Right kidney (tissue), 1 donor: ENCODE data around the gene APOC3.
"Not testable (repeated sequence)": the region's sequence is repeated elsewhere in the genome, so short reads cannot be mapped to it uniquely, and the experiment has no call there.

Source experiments
- DNase-seq: peaks from one replicate; pipeline ENCODE4 v3.0.0-alpha.2; 2016

The APOC3 gene

DNA sequence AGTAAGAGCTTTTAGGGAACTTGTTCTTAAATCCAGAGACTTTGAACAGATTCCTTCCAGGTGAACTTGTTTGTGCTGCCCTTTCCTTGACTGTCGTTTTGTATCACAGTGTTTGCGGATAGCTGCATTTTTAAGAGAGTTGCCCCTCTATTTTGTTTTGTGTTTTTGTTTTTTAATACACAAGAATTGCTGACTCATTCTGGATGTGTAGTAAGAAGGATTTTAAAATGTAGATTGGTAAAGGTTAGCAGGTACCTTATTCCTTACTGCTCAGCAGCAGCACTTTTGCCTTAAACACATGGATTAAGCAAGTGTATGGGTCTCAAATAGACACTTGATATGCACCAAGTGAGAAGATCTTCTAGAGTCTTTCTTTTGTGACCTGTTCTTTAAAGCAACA is 29.1 kb upstream of the APOC3 start:
- DNase-seq, result no peak

- not testable (repeated sequence) for DNase-seq
Measured at GRCh38 chr11:116801662-116802061, 28.0 kb upstream of the APOC3 start.

DNA sequence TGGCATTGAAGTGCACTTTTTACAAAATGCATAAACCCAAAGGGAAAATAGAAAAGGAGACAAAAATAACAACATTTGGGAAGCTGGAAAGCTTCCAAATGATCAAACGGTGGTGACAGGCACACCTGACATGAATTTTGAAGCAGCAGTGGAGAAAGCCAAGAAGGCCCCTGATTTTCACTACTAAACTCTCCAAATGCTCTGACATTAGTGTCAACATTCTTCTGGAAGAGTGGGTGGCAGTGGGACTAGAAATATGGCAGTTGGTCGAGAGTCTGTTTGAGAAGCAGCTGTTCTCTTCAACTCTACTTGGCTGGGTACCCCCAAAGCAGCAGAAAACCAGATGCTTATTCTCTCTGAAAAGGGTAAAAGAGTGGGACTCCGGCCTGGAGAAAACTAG is 25.7 kb upstream of the APOC3 start:
- DNase-seq, result no peak

GRCh38 chr11:116807601-116808261 is 22.0 kb upstream of the APOC3 start:
- DNase-seq, result no peak

- no peak for DNase-seq
Measured at GRCh38 chr11:116808262-116809175, 21.2 kb upstream of the APOC3 start.

GRCh38 chr11:116811194-116811593 is 18.5 kb upstream of the APOC3 start:
- DNase-seq, result no peak

- DNase-seq, result no peak
Measured at GRCh38 chr11:116812109-116812508, 17.6 kb upstream of the APOC3 start.

- DNase-seq, result no peak
Measured at GRCh38 chr11:116813170-116813569, 16.5 kb upstream of the APOC3 start.

DNA sequence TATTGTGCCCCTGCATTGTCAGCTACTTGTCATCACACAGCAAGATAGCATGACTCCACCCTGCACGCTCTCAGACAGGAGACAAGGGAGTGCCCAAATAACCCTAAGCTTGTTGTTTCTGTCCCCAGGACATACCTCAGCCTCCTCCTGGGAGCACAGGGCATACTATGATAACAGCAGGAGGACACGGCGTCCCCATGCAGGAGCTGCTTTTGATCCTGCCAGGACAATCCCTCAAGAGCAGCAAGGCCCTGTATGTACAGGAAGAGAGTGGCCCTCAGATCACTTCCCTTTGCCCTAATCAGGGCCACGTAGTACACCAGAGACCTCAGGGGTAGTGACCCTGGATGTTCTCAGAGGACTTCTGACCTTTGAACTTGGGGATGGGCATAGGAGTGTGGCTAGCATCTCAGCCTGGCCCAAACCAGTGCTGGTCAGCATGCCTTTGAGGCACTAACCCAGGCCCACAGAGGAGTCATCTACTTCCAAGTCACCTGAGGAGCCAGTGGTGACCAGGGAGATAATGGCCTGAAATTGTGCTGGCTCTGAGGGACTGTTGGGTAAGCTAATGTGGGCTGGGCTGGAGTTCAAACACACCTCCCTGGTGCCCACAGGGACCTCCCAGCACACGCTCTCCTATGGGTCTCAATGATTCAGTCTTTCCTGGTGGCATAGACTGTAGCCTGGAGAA is 15.8 kb upstream of the APOC3 start:
- no peak for DNase-seq

- no peak for DNase-seq
Measured at GRCh38 chr11:116814502-116814901, 15.2 kb upstream of the APOC3 start.

DNA sequence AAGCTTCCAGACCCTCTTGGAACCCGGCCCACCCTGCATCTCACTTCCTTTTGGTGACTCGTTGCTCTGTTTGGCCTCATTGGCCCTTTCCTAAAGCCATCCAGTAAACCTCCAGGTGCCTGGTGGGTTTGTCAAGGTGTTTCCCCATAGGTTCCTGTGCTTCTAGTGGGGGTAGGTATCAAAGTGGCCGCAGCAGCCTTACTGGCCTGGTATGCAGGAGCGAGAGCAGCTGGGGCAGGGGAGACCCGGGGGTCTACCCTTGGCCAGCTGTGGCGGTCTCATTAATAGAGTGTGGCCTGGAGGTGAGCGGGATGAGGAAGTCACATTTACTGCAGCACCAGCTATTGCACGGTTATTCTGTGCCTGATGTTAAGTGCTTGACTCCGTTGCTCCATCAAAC is 10.7 kb upstream of the APOC3 start:
- no peak for DNase-seq

DNA sequence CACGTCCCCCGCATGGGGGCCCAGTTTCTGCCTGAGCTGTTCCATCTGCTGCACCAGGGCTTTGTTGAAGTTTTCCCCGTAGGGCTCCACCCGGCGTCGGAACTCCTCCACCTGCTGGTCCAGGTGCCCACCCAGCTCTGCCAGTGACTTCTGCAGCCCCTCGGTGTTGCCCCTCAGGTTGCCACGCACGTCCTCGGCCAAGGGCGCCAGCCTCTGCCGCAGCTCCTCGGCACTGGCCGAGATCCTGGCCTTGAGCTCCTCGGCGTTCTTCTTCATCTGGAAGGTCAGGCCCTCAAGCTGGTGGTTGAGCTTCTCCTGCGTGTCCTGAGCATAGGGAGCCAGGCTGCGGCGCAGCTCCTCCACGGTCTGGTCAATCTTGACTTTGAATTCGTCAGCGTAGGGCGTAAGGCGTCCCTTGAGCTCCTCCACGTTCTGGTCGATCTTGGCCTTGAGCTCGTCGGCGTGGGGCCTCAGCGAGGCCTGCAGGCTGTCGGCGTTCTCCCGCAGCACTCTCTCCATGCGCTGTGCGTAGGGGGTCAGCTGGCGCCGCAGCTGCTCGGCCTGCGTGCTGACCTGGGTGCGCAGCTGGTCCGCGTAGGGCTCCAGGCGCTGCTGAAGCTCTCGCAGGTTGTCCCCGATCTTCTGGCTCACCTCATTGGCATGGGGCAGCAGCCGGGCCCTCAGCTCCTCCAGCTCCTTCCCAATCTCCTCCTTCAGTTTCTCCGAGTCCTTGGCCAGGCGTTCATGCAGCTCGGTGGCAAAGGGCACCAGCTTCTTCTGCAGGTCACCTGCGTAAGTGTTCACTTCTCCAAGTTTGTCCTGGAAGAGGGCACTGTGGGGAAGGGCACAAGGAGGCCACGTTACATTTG is 8.4 kb upstream of the APOC3 start:
- DNase-seq, result no peak

- DNase-seq, result no peak
Measured at GRCh38 chr11:116822575-116822974, 7.1 kb upstream of the APOC3 start.

GRCh38 chr11:116823031-116823843 is 6.5 kb upstream of the APOC3 start, which contains the start of gene APOA4:
Gene APOA4, minus strand, starts transcription at chr11:116823304. Its CDS starts 113 bp downstream, at chr11:116823191.
- DNase-seq, result no peak

DNA sequence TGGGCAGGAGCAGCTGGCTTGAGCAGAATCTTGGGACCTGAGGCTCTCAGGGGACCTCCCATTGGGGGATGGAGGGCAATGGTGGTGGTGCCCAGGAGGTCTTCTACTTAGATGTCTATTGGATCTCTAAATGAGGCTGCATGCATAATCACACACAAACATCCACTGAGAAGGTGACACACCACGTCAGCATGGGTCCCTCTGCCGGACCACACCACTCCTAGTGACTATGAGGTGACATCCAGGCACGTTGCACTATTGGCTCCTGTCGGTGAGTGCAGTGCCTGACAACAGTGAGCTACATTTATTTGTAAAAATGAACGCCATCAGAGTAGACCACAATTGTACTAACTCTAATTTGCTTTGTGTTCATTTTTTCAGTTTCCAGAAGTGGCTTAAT is 4.3 kb upstream of the APOC3 start:
- no peak for DNase-seq

DNA sequence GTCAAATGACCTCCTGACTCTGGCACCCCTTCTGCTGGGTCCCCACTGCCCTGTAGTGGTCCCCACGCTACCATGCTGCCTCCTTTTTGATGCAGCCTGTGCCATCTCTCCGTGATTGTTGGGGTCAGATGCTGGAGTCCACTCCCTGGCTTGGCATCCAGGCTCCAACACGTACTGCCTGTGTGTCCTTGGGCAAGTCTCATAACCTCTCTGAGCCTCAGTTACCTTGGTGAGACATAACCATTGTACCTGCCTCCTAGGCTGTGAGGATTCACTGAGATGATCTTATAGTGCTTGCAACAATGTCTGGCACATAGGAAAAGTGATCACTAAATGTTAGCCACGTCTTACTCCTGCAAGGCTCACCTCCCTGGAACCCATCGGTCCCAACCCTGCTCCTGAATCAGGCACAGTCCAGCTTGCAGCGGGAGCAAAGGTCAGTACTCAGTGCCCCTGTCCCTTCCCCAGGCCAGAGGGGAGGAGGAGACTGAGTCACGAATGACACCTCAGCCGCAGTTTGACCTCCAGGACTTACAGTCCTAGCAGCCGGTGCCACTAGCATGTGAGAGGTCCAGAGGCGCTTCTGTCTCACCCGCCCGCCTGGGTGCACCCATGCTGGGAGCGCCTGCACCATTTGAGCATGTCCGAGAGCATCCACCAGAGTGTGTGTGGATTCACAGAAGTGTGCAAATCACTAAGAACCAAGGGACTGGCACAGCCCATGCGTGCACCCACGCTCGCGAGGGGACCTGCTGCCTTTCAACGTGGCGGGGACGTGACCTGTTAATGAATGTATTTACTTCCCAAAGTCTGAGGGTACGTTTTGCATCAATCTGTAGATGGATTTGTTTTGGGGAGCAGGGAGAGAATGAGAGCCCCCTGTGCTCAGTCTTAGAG is 3.6 kb upstream of the APOC3 start:
- no peak for DNase-seq

DNA sequence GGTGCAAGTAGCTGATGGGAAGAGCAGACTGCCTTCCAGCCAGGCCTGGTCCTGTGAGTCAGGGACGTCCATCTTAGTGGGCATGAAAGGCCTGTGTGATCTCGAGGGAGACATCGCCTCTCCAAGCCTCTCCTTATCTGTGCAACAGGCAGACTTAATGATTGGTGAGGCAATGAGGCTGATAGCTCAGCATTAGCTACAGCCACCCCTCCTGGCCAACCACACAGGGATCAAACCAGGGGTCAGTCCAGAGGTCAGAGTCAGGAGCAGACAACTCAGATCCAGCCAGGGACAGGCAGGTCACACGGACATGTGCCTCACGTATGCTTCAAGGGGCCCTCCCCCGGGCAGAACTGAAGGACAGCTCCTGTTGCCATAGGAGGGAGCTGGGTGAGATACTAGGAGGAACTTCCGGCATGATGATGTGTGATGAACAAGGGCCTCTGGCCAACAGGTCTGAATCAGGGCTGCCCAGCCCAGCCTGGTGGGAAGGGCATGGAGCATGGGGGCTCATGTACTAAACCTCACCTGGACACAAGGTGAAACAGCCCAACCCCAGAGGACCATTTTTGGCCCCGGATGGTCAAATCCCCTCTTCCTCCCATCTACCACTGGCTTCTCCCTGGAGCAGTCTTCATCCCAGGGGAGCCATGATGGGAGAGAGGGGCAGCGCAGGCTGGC is 2.8 kb upstream of the APOC3 start:
- no peak for DNase-seq

GRCh38 chr11:116827461-116827860 is 2.2 kb upstream of the APOC3 start:
- no peak for DNase-seq
